ENCODE results near the gene HOXA4.

DNA sequence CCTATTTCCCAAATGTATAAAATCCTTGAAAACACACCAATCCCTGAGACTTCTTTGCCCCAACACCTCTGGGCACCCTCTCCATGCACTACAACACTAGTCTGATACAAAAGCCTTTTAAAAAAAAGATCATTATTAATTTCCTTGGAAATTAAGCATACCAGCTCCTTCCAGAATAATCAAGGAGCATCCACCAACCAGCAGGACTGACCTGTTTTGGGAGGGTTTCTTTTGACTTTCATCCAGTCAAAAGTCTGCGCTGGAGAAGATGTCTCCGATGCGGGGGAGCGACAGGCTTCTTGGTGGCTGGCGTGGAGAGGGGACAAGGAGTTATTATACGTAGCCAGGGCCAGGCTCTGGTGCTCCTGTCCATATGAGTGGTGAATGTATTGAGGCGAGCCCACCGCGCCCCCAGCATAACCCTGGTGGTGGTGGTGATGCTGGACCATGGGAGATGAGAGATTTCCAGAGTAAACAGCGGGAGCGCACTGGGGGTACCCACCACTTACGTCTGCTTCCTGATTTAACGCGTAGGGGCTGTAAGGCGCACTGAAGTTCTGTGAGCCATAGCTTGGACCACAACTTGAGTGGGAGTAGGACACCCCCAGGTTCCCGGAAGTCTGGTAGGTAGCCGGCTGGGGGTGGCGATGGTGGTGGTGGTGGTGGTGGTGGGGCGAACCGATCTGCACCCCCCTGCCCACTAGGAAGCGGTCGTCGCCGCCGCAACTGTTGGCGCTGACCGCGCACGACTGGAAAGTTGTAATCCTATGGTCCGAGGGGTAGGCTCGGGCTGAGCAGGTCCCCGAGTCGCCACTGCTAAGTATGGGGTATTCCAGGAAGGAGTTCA is 35.3 kb downstream of the HOXA4 start:
- TF ChIP-seq, protein P1, sequence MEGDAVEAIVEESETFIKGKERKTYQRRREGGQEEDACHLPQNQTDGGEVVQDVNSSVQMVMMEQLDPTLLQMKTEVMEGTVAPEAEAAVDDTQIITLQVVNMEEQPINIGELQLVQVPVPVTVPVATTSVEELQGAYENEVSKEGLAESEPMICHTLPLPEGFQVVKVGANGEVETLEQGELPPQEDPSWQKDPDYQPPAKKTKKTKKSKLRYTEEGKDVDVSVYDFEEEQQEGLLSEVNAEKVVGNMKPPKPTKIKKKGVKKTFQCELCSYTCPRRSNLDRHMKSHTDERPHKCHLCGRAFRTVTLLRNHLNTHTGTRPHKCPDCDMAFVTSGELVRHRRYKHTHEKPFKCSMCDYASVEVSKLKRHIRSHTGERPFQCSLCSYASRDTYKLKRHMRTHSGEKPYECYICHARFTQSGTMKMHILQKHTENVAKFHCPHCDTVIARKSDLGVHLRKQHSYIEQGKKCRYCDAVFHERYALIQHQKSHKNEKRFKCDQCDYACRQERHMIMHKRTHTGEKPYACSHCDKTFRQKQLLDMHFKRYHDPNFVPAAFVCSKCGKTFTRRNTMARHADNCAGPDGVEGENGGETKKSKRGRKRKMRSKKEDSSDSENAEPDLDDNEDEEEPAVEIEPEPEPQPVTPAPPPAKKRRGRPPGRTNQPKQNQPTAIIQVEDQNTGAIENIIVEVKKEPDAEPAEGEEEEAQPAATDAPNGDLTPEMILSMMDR (IDR thresholded peaks at IDR 0.05; ENCODE audit: poor library complexity) = no peak
- TF ChIP-seq EZH2 (IDR thresholded peaks at IDR 0.05; ENCODE audit: borderline replicate concordance) = no peak
